Gastroesophageal sphincter (tissue), 4 donors: ENCODE results near the gene CASP12. TPM values are rescaled to one million over a fixed set of nuclear protein-coding genes. Genes with fewer than 3 reads are reported as not detected.

Experiments used
- ATAC-seq: fragments of 150-250 bp; one replicate; pipeline ENCODE4 v1.9.1; 2016; ENCODE audit warnings: mild to moderate bottlenecking, moderate library complexity
- H3K27ac ChIP-seq, 4 donors: fragments of 200-600 bp; sonication (generic) in 3 of 4; 1 replicate in 3 of 4; 2 replicates in 1 of 4; pipeline ENCODE4 v1.5.1; 2016 to 2019
- H3K27me3 ChIP-seq: fragments of 200-600 bp; sonication (generic); one replicate; pipeline ENCODE4 v1.5.1; 2019
- H3K36me3 ChIP-seq, 2 donors: fragments of 200-600 bp; sonication (generic); one replicate each; pipeline ENCODE4 v1.5.1; 2019; ENCODE audit warnings: control low read depth in 1 of 2
- H3K4me1 ChIP-seq, 3 donors: fragments of 200-600 bp; sonication (generic); 1 replicate in 2 of 3; 2 replicates in 1 of 3; pipeline ENCODE4 v1.5.1; 2016 to 2019; ENCODE audit warnings: control low read depth in 2 of 3
- H3K4me3 ChIP-seq, 2 donors: fragments of 200-600 bp; sonication (generic); one replicate each; pipeline ENCODE4 v1.5.1; 2019; ENCODE audit warnings: mild to moderate bottlenecking in 1 of 2, moderate library complexity in 1 of 2
- H3K9me3 ChIP-seq, 3 donors: fragments of 200-600 bp; sonication (generic); one replicate each; pipeline ENCODE4 v1.5.1; 2017 to 2019; ENCODE audit warnings: control low read depth in 2 of 3
- EP300 ChIP-seq: sonication (generic); formaldehyde crosslinking; IDR thresholded peaks from one replicate; pipeline ENCODE4 v1.6.1; 2017; ENCODE audit warnings: antibody characterized with exemption, mild to moderate bottlenecking
- POLR2A ChIP-seq, 2 donors: fragments of 450-650 bp; IDR thresholded peaks; one replicate each; pipeline ENCODE4 v1.6.1; 2017; ENCODE audit warnings: antibody characterized with exemption in 2 of 2, mild to moderate bottlenecking in 2 of 2, moderate library complexity in 1 of 2
- POLR2AphosphoS5 ChIP-seq: sonication (generic); formaldehyde crosslinking; IDR thresholded peaks from one replicate; pipeline ENCODE4 v1.6.1; 2017; ENCODE audit warnings: antibody characterized with exemption
- WGBS, 2 donors: methylation state at CpG; one replicate each; pipeline ENCODE4 v1.1.5; 2018; ENCODE audit warnings: low coverage in 1 of 2; 5-methylcytosine and 5-hydroxymethylcytosine counted together
- total RNA-seq, 4 donors: library from RNA; depleted of rRNA; stranded (reverse); fragments of >200 nt; gene quantifications; one replicate each; pipeline ENCODE4 v1.1.0, GENCODE V29; 2016
- TF ChIP-seq, protein P1 (sequence below), 4 experiments: fragments of 200-600 bp in 2 of 4; fragments of 450-650 bp in 2 of 4; sonication (generic) in 1 of 4; IDR thresholded peaks; one replicate each; pipeline ENCODE4 v1.5.1; 2017 to 2019; ENCODE audit warnings: antibody characterized with exemption in 4 of 4, mild to moderate bottlenecking in 2 of 4, moderate library complexity in 2 of 4

CASP12 gene
- total RNA-seq, 4 donors from 2014 or later, result 1.2 to 8.9 (median 2.2) TPM

DNA sequence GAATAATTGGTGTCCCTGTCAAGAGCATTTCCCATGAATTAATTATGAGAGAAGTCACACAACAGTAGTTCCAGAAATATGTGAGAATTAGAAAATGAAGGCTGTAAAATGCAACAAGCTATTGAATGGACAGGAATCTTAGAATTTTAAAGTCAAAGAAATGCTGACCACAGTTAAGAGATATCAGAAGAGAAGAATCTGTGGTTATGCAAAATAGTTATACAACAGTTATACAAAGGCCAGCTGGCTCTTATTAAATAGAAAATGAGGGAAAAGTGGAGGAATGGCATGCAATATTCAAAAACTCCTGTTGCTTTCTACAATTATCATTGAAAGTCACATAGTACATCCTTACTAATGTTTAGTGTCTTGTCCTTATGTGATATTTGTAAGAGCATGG lies 27.4 kb downstream of the CASP12 start:
- Histone ChIP-seq H3K4me1 (no peaks in the 10 kb centered on the region), H3K27me3 (no peaks in the 10 kb centered on the region), H3K4me3 (no peak overlapping the region), H3K27ac (no peak overlapping the region), H3K9me3 (no peaks in the 10 kb centered on the region), H3K36me3 (no peaks in the 10 kb centered on the region)
- ATAC-seq, result no peak
- TF ChIP-seq EP300, result no peak
- no peak for TF ChIP-seq POLR2AphosphoS5
- no peak for TF ChIP-seq POLR2A (IDR thresholded peaks at IDR 0.05)
- TF ChIP-seq, protein P1, sequence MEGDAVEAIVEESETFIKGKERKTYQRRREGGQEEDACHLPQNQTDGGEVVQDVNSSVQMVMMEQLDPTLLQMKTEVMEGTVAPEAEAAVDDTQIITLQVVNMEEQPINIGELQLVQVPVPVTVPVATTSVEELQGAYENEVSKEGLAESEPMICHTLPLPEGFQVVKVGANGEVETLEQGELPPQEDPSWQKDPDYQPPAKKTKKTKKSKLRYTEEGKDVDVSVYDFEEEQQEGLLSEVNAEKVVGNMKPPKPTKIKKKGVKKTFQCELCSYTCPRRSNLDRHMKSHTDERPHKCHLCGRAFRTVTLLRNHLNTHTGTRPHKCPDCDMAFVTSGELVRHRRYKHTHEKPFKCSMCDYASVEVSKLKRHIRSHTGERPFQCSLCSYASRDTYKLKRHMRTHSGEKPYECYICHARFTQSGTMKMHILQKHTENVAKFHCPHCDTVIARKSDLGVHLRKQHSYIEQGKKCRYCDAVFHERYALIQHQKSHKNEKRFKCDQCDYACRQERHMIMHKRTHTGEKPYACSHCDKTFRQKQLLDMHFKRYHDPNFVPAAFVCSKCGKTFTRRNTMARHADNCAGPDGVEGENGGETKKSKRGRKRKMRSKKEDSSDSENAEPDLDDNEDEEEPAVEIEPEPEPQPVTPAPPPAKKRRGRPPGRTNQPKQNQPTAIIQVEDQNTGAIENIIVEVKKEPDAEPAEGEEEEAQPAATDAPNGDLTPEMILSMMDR (IDR thresholded peaks at IDR 0.05), result no peak

DNA sequence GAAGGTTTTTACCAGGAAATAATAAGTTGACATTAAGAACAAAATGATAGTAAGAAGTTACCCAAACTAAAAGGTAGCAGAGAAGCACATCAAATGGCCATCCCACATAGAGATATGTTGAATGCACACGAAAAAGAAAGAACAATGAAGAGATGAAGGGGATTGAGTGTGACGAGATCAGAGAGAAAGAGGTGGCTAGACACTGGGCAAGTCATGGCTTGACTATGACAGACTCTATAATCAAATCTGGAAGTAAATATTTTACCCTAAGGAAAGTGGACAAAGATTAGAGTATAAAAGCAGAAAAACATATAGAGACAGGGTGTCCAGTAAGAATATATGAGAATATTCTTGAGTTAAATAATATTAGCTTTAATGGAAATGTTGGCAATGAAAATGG lies 31.4 kb downstream of the CASP12 start:
- Histone ChIP-seq H3K9me3 (peaks cover 0 to 15% (median 0%) of the 10 kb centered on the region in 3 donors), H3K27ac (no peak overlapping the region), H3K27me3 (no peaks in the 10 kb centered on the region), H3K4me1 (no peaks in the 10 kb centered on the region), H3K36me3 (no peaks in the 10 kb centered on the region), H3K4me3 (no peak overlapping the region)
- TF ChIP-seq, protein P1 (IDR thresholded peaks at IDR 0.05), result no peak
- no peak for TF ChIP-seq EP300
- no peak for TF ChIP-seq POLR2AphosphoS5
- no peak for TF ChIP-seq POLR2A (IDR thresholded peaks at IDR 0.05)
- WGBS, 2 donors, result 70 to 79% methylated on average over 2 of the region's 2 CpGs
- ATAC-seq, result no peak

DNA sequence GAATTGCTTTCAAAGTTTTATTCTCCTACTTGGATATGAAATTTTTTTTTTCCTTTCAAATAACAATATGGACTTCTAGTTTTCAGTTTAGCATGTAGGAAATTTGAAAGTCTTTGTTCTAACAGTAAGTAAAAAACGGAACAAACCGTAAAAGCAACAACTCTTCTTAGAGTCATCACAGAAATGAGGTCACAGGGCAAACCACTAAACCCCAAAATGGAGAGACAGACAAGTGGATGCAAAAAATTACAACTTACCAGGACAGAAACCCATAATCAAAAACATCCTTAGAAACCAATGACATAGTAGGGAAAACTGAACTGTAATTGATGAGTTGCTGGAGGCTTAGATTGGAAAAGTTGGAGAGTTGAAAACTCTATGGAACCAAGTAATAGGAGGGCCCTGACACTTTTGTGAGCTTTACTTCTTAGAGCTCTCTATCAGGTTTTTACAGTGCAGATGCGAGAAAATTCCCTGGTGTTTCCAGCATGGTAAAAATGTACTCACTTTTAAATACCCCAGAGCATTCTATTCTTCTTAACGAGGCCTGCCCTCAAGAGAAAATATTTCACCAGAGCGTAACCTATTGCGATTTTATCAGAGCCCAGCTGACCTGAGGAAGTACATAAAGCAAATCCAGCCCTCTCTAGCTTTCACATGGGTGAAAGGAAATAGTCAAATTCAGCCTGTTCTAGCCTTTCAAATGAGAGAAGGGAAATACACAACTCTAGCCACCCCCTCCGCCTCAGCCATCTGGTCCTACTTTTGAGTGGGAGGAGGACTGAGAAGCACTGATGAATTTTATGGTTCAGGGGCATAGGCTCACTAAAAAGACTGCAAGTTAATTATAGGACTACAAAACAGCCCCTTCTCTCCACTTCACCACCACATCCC lies 39.1 kb downstream of the CASP12 start:
- 71 to 83% methylated on average over 7 of the region's 7 CpGs for WGBS, 2 donors

DNA sequence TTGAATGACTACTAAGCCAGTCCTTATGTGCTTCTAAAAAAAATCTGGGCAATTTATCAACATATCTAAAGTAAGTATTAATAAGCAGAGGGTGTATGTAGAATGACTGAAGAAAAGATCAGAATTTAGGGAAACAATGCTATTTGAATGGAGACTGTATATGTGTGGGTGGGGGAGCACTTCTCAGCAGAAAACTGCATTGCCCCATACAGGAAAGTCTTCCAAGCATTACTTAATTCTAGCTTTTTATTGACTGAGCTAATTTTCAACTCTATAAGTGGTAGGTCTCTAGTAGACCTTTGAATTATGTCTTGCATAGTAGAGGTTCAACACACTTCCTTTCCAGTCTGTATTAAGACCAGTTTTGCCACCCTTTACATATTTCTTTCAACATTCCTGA lies 41.7 kb downstream of the CASP12 start:
- Histone ChIP-seq H3K27me3 (no peaks in the 10 kb centered on the region), H3K36me3 (no peaks in the 10 kb centered on the region), H3K4me1 (no peaks in the 10 kb centered on the region), H3K27ac (no peak overlapping the region), H3K9me3 (no peaks in the 10 kb centered on the region), H3K4me3 (no peak overlapping the region)
- TF ChIP-seq, protein P1 (IDR thresholded peaks at IDR 0.05), result no peak
- TF ChIP-seq POLR2AphosphoS5, result no peak
- no peak for ATAC-seq

More for the DNA sequence above, 39.1 kb downstream of the CASP12 start:
- no peak for TF ChIP-seq POLR2AphosphoS5
- no peak for TF ChIP-seq EP300
- TF ChIP-seq POLR2A (IDR thresholded peaks at IDR 0.05), result no peak
- TF ChIP-seq, protein P1 (IDR thresholded peaks at IDR 0.05), result no peak
- H3K4me3 ChIP-seq, result no peak overlapping the region
- H3K27me3 ChIP-seq, result no peaks in the 10 kb centered on the region
- no peaks in the 10 kb centered on the region for H3K4me1 ChIP-seq
- H3K27ac ChIP-seq, result no peak overlapping the region
- H3K9me3 ChIP-seq, result no peaks in the 10 kb centered on the region
- no peaks in the 10 kb centered on the region for H3K36me3 ChIP-seq
- no peak for ATAC-seq

DNA sequence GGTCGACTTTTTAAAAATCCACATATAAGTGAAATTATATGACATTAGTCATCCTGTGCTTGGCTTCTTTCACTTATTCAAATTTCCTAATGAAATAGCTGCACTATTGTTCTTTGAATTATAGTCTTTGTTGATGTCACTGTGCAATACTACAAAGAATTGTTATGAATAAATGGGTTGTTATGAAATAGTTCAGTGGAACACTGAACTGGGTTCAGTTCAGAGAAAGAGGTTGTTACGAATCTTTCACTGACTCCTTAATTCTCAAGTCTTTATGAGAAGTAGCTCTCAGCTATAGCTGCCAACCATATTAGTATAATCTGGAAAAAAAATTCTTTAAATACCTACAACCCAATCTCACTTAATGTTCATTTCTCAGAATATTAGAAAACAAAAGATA lies 42.3 kb downstream of the CASP12 start:
- H3K4me1 ChIP-seq, result no peaks in the 10 kb centered on the region
- no peak overlapping the region for H3K27ac ChIP-seq
- H3K9me3 ChIP-seq, result no peaks in the 10 kb centered on the region
- H3K4me3 ChIP-seq, result no peak overlapping the region
- WGBS, 2 donors, result 69 to 70% methylated on average over 2 of the region's 2 CpGs
- H3K27me3 ChIP-seq, result no peaks in the 10 kb centered on the region
- H3K36me3 ChIP-seq, result no peaks in the 10 kb centered on the region
- TF ChIP-seq POLR2AphosphoS5, result no peak
- no peak for TF ChIP-seq POLR2A (IDR thresholded peaks at IDR 0.05)
- no peak for TF ChIP-seq EP300
- TF ChIP-seq, protein P1 (IDR thresholded peaks at IDR 0.05), result no peak
- no peak for ATAC-seq
